Measurements from ENCODE around the gene MYL5. TPM values are rescaled to one million over a fixed set of nuclear protein-coding genes. Genes with fewer than 3 reads are reported as not detected.
"Not testable (repeated sequence)": the region's sequence is repeated elsewhere in the genome, so short reads cannot be mapped to it uniquely, and the experiment has no call there.

The MYL5 gene
- total RNA-seq, 6 experiments from 2014 or later, result 14.2 to 23.0 (median 18.8) TPM

DNA sequence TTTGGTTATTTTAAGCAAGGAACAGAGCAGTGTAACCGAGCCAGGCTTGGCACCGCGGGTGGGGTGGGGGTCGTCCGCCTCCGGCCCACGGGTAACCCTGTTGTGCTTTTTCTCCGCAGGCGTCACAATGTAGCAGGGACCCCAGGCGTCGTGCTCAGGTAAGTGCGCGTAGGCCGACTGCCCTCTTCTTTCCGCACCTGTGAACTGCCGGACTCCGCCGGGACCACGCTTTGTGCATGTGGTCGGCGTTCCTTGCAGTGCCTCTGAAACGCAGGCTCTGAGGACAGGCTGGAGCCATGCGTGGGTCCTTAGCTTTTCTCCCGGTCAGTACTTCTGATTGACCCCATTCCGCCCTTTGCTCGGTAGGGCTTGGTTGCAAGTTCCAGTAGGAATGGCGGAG, 56.2 kb downstream of the MYL5 start:
- H3K9me3 Mint-ChIP-seq, result peaks cover 5% of the 10 kb centered on the region
- no peak overlapping the region for H3K4me3 Mint-ChIP-seq
- no peak overlapping the region for H3K27ac Mint-ChIP-seq
- H3K27me3 Mint-ChIP-seq (ENCODE audit: insufficient read depth), result no peaks in the 10 kb centered on the region; the same call in 1 of the 2 replicates
- DNase-seq, result no peak
- H3K4me1 Mint-ChIP-seq (ENCODE audit: low read depth), result peaks cover 11% of the 10 kb centered on the region
- TF ChIP-seq CTCF (IDR thresholded peaks at IDR 0.05), result no peak
- peaks cover 32% of the 10 kb centered on the region for H3K36me3 Mint-ChIP-seq (ENCODE audit: low read depth)

DNA sequence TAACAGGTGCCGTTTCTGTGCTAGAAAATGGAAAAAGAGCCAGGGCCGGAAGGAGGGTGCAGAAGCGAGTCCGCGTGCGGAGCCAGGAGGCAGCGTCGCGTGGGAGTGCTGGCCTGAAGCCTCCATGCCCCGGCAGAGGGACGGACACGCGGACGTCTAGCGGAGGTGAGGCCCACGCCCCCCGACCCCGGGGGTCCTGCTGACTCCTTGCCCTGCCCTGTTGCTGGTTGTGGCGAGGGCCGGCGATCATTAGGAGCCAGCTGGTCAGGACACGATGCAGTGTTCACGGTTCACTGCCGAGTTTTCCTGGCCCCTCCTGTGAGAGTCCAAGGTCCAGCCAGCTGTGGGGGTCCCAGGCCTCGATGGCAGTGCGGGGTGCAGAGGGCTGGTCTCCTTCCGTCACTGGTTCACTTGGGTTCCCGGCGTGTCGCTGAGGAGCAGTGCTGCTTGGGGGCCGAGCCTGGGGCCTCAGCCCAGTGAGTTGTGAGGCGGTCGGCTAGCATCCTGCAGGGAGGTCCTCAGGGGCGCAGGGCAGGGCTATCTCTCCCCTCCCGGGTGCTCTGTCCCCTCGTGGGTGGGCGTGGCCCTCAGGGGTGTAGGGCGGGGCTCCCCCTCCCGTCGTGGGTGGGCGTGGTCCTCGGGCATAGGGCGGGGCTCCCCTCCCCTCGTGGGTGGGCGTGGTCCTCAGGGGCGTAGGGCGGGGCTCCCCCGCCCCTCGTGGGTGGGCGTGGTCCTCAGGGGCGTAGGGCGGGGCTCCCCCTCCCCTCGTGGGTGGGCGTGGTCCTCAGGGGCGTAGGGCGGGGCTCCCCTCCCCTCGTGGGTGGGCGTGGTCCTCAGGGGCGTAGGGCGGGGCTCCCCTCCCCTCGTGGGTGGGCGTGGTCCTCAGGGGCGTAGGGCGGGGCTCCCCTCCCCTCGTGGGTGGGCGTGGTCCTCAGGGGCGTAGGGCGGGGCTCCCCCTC, 56.9 kb downstream of the MYL5 start:
- Mint-ChIP-seq H3K36me3 (ENCODE audit: low read depth) (peaks cover 32% of the 10 kb centered on the region), H3K4me1 (ENCODE audit: low read depth) (peaks cover 10% of the 10 kb centered on the region)
- not testable (repeated sequence) for H3K4me3 Mint-ChIP-seq; H3K27ac Mint-ChIP-seq; DNase-seq; H3K9me3 Mint-ChIP-seq; H3K27me3 Mint-ChIP-seq (ENCODE audit: insufficient read depth)

Other genes starting within 250 kb of the MYL5 start
- 10 to 100 TPM; 15.2 to 18.5 (median 16.5) TPM for gene ZNF721, start 175.4 kb upstream of the MYL5 start, total RNA-seq (2021; fragmentation: NEBNext Ultra II Directional; extraction: Animal tissue kit (Norgen Biotek cat#: 25700))
- gene PIGG, start 175.3 kb upstream of the MYL5 start, total RNA-seq (2021; fragmentation: NEBNext Ultra II Directional; extraction: Animal tissue kit (Norgen Biotek cat#: 25700)), result 10 to 100 TPM; 46.3 to 56.0 (median 52.0) TPM
- not detected for gene TMEM271, start 98.2 kb upstream of the MYL5 start, total RNA-seq (2021; fragmentation: NEBNext Ultra II Directional; extraction: Animal tissue kit (Norgen Biotek cat#: 25700))
- not detected for gene PDE6B, start 49.0 kb upstream of the MYL5 start, total RNA-seq (2021; fragmentation: NEBNext Ultra II Directional; extraction: Animal tissue kit (Norgen Biotek cat#: 25700))
- 100 to 1,000 TPM; 181 to 374 (median 290) TPM for gene ATP5ME, start 266 bp upstream of the MYL5 start, total RNA-seq (2021; fragmentation: NEBNext Ultra II Directional; extraction: Animal tissue kit (Norgen Biotek cat#: 25700))
- under 1 TPM in 5 of 6 experiments, not detected in 1; 0.13 to 0.62 (median 0.21) TPM for gene SLC49A3, start 14.6 kb downstream of the MYL5 start, total RNA-seq (2021; fragmentation: NEBNext Ultra II Directional; extraction: Animal tissue kit (Norgen Biotek cat#: 25700))
- gene PCGF3, start 31.3 kb downstream of the MYL5 start, total RNA-seq (2021; fragmentation: NEBNext Ultra II Directional; extraction: Animal tissue kit (Norgen Biotek cat#: 25700)), result 10 to 100 TPM; 28.5 to 34.5 (median 30.2) TPM
- gene CPLX1, start 151.6 kb downstream of the MYL5 start, total RNA-seq (2021; fragmentation: NEBNext Ultra II Directional; extraction: Animal tissue kit (Norgen Biotek cat#: 25700)), result under 1 TPM in 5 of 6 experiments, not detected in 1; 0.12 to 0.32 (median 0.20) TPM